Breast epithelium (tissue), 3 donors: ENCODE measurements around the gene ADORA2B.

Source experiments
- CTCF ChIP-seq, 3 donors: fragments of 450-650 bp; IDR thresholded peaks; one replicate each; pipeline ENCODE4 v1.5.1; 2016 to 2017; ENCODE audit warnings: antibody characterized with exemption in 3 of 3, mild to moderate bottlenecking in 3 of 3, moderate library complexity in 3 of 3
- POLR2AphosphoS5 ChIP-seq, 3 donors: sonication (generic); formaldehyde crosslinking; IDR thresholded peaks; one replicate each; pipeline ENCODE4 v1.6.1; 2017; ENCODE audit warnings: antibody characterized with exemption in 3 of 3

GRCh38 chr17:15908378-15908777 lies 36.6 kb upstream of the ADORA2B start:
- TF ChIP-seq CTCF (IDR thresholded peaks at IDR 0.05) = no peak
- no peak for TF ChIP-seq POLR2AphosphoS5 (IDR thresholded peaks at IDR 0.05)
